ENCODE data around the gene SCO2. TPM values are rescaled to one million over a fixed set of nuclear protein-coding genes. Genes with fewer than 3 reads are reported as not detected.

The SCO2 gene, protein sequence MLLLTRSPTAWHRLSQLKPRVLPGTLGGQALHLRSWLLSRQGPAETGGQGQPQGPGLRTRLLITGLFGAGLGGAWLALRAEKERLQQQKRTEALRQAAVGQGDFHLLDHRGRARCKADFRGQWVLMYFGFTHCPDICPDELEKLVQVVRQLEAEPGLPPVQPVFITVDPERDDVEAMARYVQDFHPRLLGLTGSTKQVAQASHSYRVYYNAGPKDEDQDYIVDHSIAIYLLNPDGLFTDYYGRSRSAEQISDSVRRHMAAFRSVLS
- 22.0 TPM for total RNA-seq (2013)
- 100 to 1,000 TPM in 1 of 3 donors, 10 to 100 TPM in 2; 39.5 to 101 (median 69.6) TPM for polyA plus RNA-seq
- 18.1 and 44.5 TPM in 2 replicates for polyA minus RNA-seq
- total RNA-seq = 8.8 to 61.5 (median 45.0) reads per million in 11 experiments

DNA sequence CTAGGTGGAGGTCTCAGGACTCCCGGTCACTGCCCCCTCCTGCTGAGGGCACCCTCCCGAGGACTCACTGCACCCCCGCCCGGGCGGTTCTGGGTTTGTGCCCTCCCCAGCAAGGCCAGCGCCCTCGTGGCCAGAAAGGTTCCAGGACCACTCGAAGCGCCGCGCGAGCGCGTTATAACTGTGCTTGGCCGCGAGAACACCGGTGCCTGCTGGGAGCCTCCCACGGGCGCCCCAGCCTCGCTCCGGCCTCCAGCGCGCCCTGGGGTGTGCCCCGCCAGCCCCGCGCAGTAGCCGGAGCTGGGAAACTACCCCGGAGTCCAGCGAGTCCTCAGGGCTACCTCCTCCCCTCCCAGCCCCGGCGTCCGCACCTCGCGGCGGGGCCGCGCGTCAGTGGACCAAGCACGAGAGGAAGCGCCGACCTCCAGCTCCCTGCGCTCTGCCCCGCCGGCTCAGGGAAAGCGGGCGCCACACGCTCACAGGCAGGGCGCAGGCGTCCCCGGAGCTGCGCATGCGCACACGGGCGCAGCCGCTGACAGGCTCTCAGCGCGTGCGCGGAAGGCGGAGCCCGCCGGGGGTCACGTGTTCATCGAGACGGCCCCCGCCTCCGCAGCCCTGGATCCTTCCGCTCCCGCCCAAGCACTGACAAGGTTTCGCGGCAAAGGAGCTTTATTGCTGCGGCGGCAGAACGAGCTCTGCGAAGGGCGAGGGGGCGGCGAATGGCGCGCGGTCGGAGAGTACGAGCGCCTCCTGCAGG is at the start of gene SCO2:
TSS of gene SCO2 (minus strand) at position 495 of the 754 bp plus-strand sequence. CDS start 1,187 bp downstream, outside the sequence.
- Histone ChIP-seq H3K4me1 (ENCODE audit: control insufficient read depth in 1 of 2, insufficient read depth in 2 of 2, low read length in 2 of 2) (peaks cover 39 to 66% of the 10 kb centered on the region in 2 donors), H3K27me3 (ENCODE audit: control insufficient read depth in 2 of 2, insufficient read depth in 2 of 2, low read length in 2 of 2) (no peaks in the 10 kb centered on the region), H4K20me1 (ENCODE audit: insufficient read depth, low read length) (peaks cover 87% of the 10 kb centered on the region), H3K36me3 (replicated peaks in 1 of 2; ENCODE audit: control insufficient read depth in 1 of 2, insufficient read depth in 2 of 2, low read length in 2 of 2) (peaks cover 46 to 58% of the 10 kb centered on the region in 2 donors), H2AFZ (ENCODE audit: insufficient read depth, low read depth, low read length, poor library complexity, severe bottlenecking) (no peak within 1 kb of the TSS), H3K79me2 (ENCODE audit: insufficient read depth, low read length) (peaks cover 58% of the 10 kb centered on the region), H3K9ac (ENCODE audit: insufficient read depth, low read length, poor library complexity, severe bottlenecking) (peak within 1 kb of the TSS; percentile 100), H3K27ac (ENCODE audit: low read depth in 1 of 2, low read length in 2 of 2) (peak within 1 kb of the TSS; percentile 100), H3K4me3 (replicated peaks in 1 of 3; ENCODE audit: low read depth in 2 of 3, low read length in 3 of 3) (peak within 1 kb of the TSS; percentile 72 to 99 (median 73)), H3K4me2 (replicated peaks; ENCODE audit: extremely low read depth, low read length, poor library complexity, severe bottlenecking) (peak within 1 kb of the TSS; percentile 95), H3K9me3 (replicated peaks in 1 of 2; ENCODE audit: control insufficient read depth in 1 of 2, insufficient read depth in 1 of 2, low read length in 2 of 2) (no peaks in the 10 kb centered on the region)
- peak; percentile 93 to 94 (median 94) for DNase-seq
- Mint-ChIP-seq H3K9me3 (no peaks in the 10 kb centered on the region), H3K4me1 (peaks cover 30% of the 10 kb centered on the region), H3K27ac (peak within 1 kb of the TSS; percentile 94 to 100 (median 97)), H3K27me3 (ENCODE audit: low read depth in 3 of 3) (no peaks in the 10 kb centered on the region), H3K36me3 (peaks cover 36 to 65% of the 10 kb centered on the region in 2 donors), H3K4me3 (peak within 1 kb of the TSS; percentile 91 to 95)
- TF ChIP-seq, protein P1, sequence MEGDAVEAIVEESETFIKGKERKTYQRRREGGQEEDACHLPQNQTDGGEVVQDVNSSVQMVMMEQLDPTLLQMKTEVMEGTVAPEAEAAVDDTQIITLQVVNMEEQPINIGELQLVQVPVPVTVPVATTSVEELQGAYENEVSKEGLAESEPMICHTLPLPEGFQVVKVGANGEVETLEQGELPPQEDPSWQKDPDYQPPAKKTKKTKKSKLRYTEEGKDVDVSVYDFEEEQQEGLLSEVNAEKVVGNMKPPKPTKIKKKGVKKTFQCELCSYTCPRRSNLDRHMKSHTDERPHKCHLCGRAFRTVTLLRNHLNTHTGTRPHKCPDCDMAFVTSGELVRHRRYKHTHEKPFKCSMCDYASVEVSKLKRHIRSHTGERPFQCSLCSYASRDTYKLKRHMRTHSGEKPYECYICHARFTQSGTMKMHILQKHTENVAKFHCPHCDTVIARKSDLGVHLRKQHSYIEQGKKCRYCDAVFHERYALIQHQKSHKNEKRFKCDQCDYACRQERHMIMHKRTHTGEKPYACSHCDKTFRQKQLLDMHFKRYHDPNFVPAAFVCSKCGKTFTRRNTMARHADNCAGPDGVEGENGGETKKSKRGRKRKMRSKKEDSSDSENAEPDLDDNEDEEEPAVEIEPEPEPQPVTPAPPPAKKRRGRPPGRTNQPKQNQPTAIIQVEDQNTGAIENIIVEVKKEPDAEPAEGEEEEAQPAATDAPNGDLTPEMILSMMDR (IDR thresholded peaks at IDR 0.05) = no peak
- intact Hi-C loops (cut with micrococcal nuclease) = loop anchor here (5.0 kb wide), 3 partner anchors 37 to 97 kb away; partner anchors contain the start of genes CHKB (in 2 of the 2) and SYCE3 (in 1 of the 2)
- WGBS (ENCODE audit: insufficient coverage) = under 1% methylated on average over 83 of the region's 84 CpGs

DNA sequence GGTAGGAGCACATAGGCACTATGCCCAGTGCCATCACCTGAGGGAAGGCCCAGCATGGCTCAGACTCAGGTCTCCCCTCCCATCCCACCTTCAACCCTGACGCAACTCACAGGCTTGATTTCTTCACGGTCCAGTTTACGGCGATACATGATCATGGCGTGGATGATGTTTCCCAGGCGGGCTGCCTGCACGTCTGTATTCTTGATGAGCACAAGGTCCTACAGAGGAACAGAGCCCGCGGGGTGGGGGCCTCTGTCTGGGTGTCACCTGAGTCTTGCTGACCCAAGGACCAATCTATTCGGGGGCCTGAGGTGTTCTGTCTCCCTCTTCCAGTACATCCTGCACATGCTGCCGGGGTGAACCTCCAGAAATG is 49.0 kb upstream of the SCO2 start:
- H3K4me3 Mint-ChIP-seq = no peak overlapping the region
- Histone ChIP-seq H2AFZ (ENCODE audit: insufficient read depth, low read depth, low read length, poor library complexity, severe bottlenecking) (no peak overlapping the region), H3K36me3 (replicated peaks in 1 of 2; ENCODE audit: control insufficient read depth in 1 of 2, insufficient read depth in 2 of 2, low read length in 2 of 2) (peaks cover 21 to 67% of the 10 kb centered on the region in 2 donors), H3K9ac (ENCODE audit: insufficient read depth, low read length, poor library complexity, severe bottlenecking) (no peak overlapping the region), H3K4me1 (ENCODE audit: control insufficient read depth in 1 of 2, insufficient read depth in 2 of 2, low read length in 2 of 2) (peaks cover 11 to 20% of the 10 kb centered on the region in 2 donors), H3K9me3 (replicated peaks in 1 of 2; ENCODE audit: control insufficient read depth in 1 of 2, insufficient read depth in 1 of 2, low read length in 2 of 2) (no peaks in the 10 kb centered on the region), H3K27ac (ENCODE audit: low read depth in 1 of 2, low read length in 2 of 2) (no peak overlapping the region), H3K79me2 (ENCODE audit: insufficient read depth, low read length) (no peaks in the 10 kb centered on the region), H3K27me3 (ENCODE audit: control insufficient read depth in 2 of 2, insufficient read depth in 2 of 2, low read length in 2 of 2) (no peaks in the 10 kb centered on the region), H3K4me3 (replicated peaks in 1 of 3; ENCODE audit: low read depth in 2 of 3, low read length in 3 of 3) (no peak overlapping the region), H4K20me1 (ENCODE audit: insufficient read depth, low read length) (peaks cover 11% of the 10 kb centered on the region), H3K4me2 (replicated peaks; ENCODE audit: extremely low read depth, low read length, poor library complexity, severe bottlenecking) (no peak overlapping the region)
- TF ChIP-seq, protein P1 (IDR thresholded peaks at IDR 0.05) = no peak
- WGBS (ENCODE audit: insufficient coverage) = 92% methylated on average over 9 of the region's 11 CpGs
- H3K4me1 Mint-ChIP-seq = peaks cover 18% of the 10 kb centered on the region
- H3K27ac Mint-ChIP-seq = no peak overlapping the region
- DNase-seq = peak in 1 of 3 donors; percentile 2
- intact Hi-C loops (cut with micrococcal nuclease) = no loop called here
- H3K36me3 Mint-ChIP-seq = peaks cover 46 to 75% of the 10 kb centered on the region in 2 donors
- H3K9me3 Mint-ChIP-seq = no peaks in the 10 kb centered on the region
- peaks cover 0 to 11% (median 8%) of the 10 kb centered on the region in 3 donors for H3K27me3 Mint-ChIP-seq (ENCODE audit: low read depth in 3 of 3)
